Neural cell (in vitro differentiated cells): ENCODE results near the gene DNPEP.

ENCODE experiments used
- CTCF ChIP-seq: fragments of 450-650 bp; IDR thresholded peaks from 2 replicates; pipeline ENCODE4 v1.5.1; 2014; ENCODE audit warnings: antibody characterized with exemption, mild to moderate bottlenecking, moderate library complexity; ENCODE audit not compliant: poor library complexity, severe bottlenecking
- EP300 ChIP-seq: fragments of 450-650 bp; conservative IDR thresholded peaks from 2 replicates; pipeline ENCODE4 v1.6.1; 2014; ENCODE audit warnings: antibody characterized with exemption, mild to moderate bottlenecking, moderate library complexity; ENCODE audit not compliant: poor library complexity, severe bottlenecking
- POLR2AphosphoS5 ChIP-seq: IDR thresholded peaks from 2 replicates; pipeline ENCODE4 v1.6.1; 2012

- no peak for TF ChIP-seq POLR2AphosphoS5
- no peak for TF ChIP-seq CTCF
- TF ChIP-seq EP300, result no peak
Measured at GRCh38 chr2:219421323-219421722, 33.6 kb upstream of the DNPEP start.
